Skeletal muscle satellite cell (primary cell): ENCODE results near the gene C1orf159.

Source experiments
- H3K27me3 ChIP-seq: 2 replicates; pipeline ENCODE4 v1.7.0; 2013; ENCODE audit warnings: low read length; ENCODE audit not compliant: control insufficient read depth, insufficient read depth
- H3K36me3 ChIP-seq: 2 replicates; pipeline ENCODE4 v1.7.0; 2013; ENCODE audit warnings: mild to moderate bottlenecking, control low read depth, low read length; ENCODE audit not compliant: insufficient read depth
- H3K4me1 ChIP-seq: 2 replicates; pipeline ENCODE4 v1.7.0; 2013; ENCODE audit warnings: low read length; ENCODE audit not compliant: control insufficient read depth, insufficient read depth
- H3K4me2 ChIP-seq: 2 replicates; pipeline ENCODE4 v1.7.0; 2013; ENCODE audit warnings: mild to moderate bottlenecking, low read length
- H3K4me3 ChIP-seq: 2 replicates; pipeline ENCODE4 v1.7.0; 2013; ENCODE audit warnings: low read length
- H3K9ac ChIP-seq: 2 replicates; pipeline ENCODE4 v1.7.0; 2013; ENCODE audit warnings: mild to moderate bottlenecking, low read depth, low read length, moderate library complexity
- H3K9me3 ChIP-seq: replicated peaks from 2 replicates; pipeline ENCODE4 v1.7.0; 2013; ENCODE audit warnings: mild to moderate bottlenecking, control low read depth, low read length

C1orf159 gene

GRCh38 chr1:1035291-1035943 lies 80.5 kb downstream of the C1orf159 start:
- H3K4me2 ChIP-seq, result no peak overlapping the region
- peaks cover 36% of the 10 kb centered on the region for H3K27me3 ChIP-seq
- H3K9ac ChIP-seq, result no peak overlapping the region
- peaks cover 15% of the 10 kb centered on the region for H3K4me1 ChIP-seq
- H3K4me3 ChIP-seq, result no peak overlapping the region
- no peaks in the 10 kb centered on the region for H3K9me3 ChIP-seq
- H3K36me3 ChIP-seq, result no peaks in the 10 kb centered on the region

- no peaks in the 10 kb centered on the region for H3K9me3 ChIP-seq
- H3K27me3 ChIP-seq, result peaks cover 31% of the 10 kb centered on the region
- H3K36me3 ChIP-seq, result no peaks in the 10 kb centered on the region
- no peak overlapping the region for H3K4me3 ChIP-seq
- H3K9ac ChIP-seq, result no peak overlapping the region
- peaks cover 8% of the 10 kb centered on the region for H3K4me1 ChIP-seq
- H3K4me2 ChIP-seq, result no peak overlapping the region
Observed at GRCh38 chr1:1034439-1034781, 81.5 kb downstream of the C1orf159 start.

GRCh38 chr1:1033731-1034438 lies 82.0 kb downstream of the C1orf159 start:
- H3K9ac ChIP-seq, result no peak overlapping the region
- peaks cover 8% of the 10 kb centered on the region for H3K4me1 ChIP-seq
- no peaks in the 10 kb centered on the region for H3K36me3 ChIP-seq
- H3K9me3 ChIP-seq, result no peaks in the 10 kb centered on the region
- H3K27me3 ChIP-seq, result peaks cover 29% of the 10 kb centered on the region
- peak overlapping the region; percentile 72 for H3K4me2 ChIP-seq
- H3K4me3 ChIP-seq, result peak overlapping the region; percentile 47

DNA sequence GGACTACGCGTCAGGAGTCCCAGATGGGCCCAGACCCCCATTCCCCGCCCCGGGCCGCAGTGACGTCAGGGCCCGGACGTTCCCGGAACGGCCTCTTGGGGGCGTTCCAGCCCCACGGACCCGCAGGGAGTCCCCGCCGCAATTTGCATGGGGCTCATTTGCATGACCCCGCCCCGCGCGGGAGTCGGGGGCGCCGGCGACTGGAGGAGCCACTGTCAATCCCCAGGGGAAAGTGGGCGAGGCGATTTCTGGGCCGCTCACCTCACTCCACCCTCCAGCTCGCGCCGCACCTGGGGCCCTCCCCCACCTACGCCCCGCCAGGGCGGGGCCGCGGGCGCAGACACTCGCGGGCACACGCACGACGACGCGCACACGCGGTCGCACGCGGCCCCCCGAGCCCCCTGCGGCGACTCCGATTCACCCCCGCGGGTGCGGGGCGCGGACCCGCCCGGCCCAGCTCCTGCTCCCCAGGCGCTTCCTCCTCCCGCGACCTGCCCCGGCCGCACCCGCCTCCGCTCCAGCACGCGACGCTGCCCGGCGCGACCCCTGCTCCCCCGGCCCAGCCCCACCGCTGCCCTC lies 82.8 kb downstream of the C1orf159 start:
- H3K36me3 ChIP-seq, result no peaks in the 10 kb centered on the region
- peaks cover 8% of the 10 kb centered on the region for H3K4me1 ChIP-seq
- no peaks in the 10 kb centered on the region for H3K9me3 ChIP-seq
- H3K9ac ChIP-seq, result no peak overlapping the region
- H3K4me2 ChIP-seq, result peak overlapping the region; percentile 92
- peaks cover 21% of the 10 kb centered on the region for H3K27me3 ChIP-seq
- peak overlapping the region; percentile 68 for H3K4me3 ChIP-seq

- Histone ChIP-seq H3K4me3 (no peak overlapping the region), H3K27me3 (peaks cover 21% of the 10 kb centered on the region), H3K4me1 (peaks cover 8% of the 10 kb centered on the region)
Observed at GRCh38 chr1:1032424-1032823, 83.5 kb downstream of the C1orf159 start.

More at GRCh38 chr1:1032424-1032823, 83.5 kb downstream of the C1orf159 start:
- H3K9ac ChIP-seq, result no peak overlapping the region
- no peaks in the 10 kb centered on the region for H3K9me3 ChIP-seq
- H3K4me2 ChIP-seq, result peak overlapping the region; percentile 92
- no peaks in the 10 kb centered on the region for H3K36me3 ChIP-seq
